ENCODE data around the gene AHDC1. TPM values are rescaled to one million over a fixed set of nuclear protein-coding genes. Genes with fewer than 3 reads are reported as not detected.
A peak's percentile ranks its signal among the peaks of the same experiment; 100 is the strongest.

Gene AHDC1
- total RNA-seq, 1 experiment from 2014 or later, result 49.0 TPM

DNA sequence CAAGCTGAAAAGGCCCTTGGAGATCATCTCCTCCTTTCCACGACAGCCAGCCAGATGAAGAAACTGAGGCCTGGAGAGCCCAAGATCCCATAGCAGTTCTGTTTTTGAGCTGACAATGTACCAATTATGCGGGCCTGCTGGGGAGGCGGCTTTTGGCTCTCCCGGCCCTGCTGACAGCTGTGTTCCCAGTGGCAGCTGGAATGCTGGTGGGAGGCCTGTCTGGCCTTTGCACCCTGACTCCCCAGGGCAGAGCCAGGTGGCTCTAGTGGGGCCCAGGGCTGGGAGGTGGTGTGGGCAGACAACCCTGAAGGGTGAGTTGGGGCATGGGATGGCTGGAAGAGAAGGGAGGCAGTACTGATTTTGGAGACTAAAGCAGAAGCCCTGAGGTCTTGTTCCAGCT lies 83.3 kb downstream of the AHDC1 start:
- TF ChIP-seq ZBTB21 (CRISPR knock-in tag; IDR thresholded peaks at IDR 0.05; ENCODE audit: borderline replicate concordance) (no peak), GABPB1 (CRISPR knock-in tag; IDR thresholded peaks at IDR 0.05) (0 out of 2 replicates have a peak, but pooled peaks have one; percentile 11)
- Mint-ChIP-seq H3K9me3 (no peaks in the 10 kb centered on the region), H3K4me3 (no peak overlapping the region), H3K27me3 (ENCODE audit: low read depth) (no peaks in the 10 kb centered on the region), H3K4me1 (peaks cover 60% of the 10 kb centered on the region), H3K27ac (no peak overlapping the region), H3K36me3 (no peaks in the 10 kb centered on the region)
- DNase-seq (ENCODE audit: low spot score), result no peak
- ATAC-seq, result no peak
- CTCF ChIA-PET, result interaction anchor here (0.6 to 2.5 kb wide), 8 partner anchors 26 to 205 kb away, joined by 3 to 8 read pairs (median 4); partner anchors contain the start of gene FAM76A
- POLR2A ChIA-PET, result no interaction called here

GRCh38 chr1:27519331-27520258 lies 84.3 kb downstream of the AHDC1 start:
- POLR2A ChIA-PET, result interaction anchor here (0.6 to 0.9 kb wide), 2 partner anchors 20 to 154 kb away, joined by 4 read pairs; no protein-coding TSS in a partner anchor
- DNase-seq (ENCODE audit: low spot score), result no peak
- 0 out of 2 replicates have a peak, but pooled peaks have one; percentile 7 for ATAC-seq

DNA sequence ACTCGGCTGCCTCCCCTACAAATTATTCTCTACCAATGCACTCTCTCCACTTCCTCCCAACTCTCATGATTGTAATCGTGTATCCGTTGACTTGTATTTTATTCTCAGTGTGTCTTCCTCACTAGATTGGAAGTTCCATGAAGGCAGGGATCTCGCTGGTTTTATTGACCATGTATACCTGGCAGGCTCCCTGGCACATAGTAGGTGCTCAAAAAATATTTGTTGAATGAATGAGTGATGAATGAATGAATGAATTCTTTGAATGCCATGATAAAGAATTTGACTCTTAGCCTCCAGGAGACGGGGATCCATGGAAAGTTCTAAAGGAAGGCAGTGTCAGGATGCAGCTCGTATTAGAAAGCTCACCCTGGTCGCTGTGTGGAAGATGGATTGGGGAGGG lies 85.1 kb downstream of the AHDC1 start:
- Mint-ChIP-seq H3K4me3 (no peak overlapping the region), H3K9me3 (no peaks in the 10 kb centered on the region), H3K36me3 (no peaks in the 10 kb centered on the region), H3K27ac (no peak overlapping the region), H3K27me3 (ENCODE audit: low read depth) (no peaks in the 10 kb centered on the region), H3K4me1 (peaks cover 46% of the 10 kb centered on the region)
- ChIA-PET POLR2A (interaction anchor here (0.9 kb wide), 1 partner anchor 153 kb away, joined by 4 read pairs; no protein-coding TSS in a partner anchor), CTCF (interaction anchor here (0.8 to 2.5 kb wide), 8 partner anchors 16 to 113 kb away, joined by 3 to 9 read pairs (median 4); no protein-coding TSS in a partner anchor)
- no peak for ATAC-seq
- DNase-seq (ENCODE audit: low spot score), result no peak
- no peak for TF ChIP-seq ZNF396 (CRISPR knock-in tag; IDR thresholded peaks at IDR 0.05; ENCODE audit: borderline replicate concordance)
- TF ChIP-seq, protein P1, sequence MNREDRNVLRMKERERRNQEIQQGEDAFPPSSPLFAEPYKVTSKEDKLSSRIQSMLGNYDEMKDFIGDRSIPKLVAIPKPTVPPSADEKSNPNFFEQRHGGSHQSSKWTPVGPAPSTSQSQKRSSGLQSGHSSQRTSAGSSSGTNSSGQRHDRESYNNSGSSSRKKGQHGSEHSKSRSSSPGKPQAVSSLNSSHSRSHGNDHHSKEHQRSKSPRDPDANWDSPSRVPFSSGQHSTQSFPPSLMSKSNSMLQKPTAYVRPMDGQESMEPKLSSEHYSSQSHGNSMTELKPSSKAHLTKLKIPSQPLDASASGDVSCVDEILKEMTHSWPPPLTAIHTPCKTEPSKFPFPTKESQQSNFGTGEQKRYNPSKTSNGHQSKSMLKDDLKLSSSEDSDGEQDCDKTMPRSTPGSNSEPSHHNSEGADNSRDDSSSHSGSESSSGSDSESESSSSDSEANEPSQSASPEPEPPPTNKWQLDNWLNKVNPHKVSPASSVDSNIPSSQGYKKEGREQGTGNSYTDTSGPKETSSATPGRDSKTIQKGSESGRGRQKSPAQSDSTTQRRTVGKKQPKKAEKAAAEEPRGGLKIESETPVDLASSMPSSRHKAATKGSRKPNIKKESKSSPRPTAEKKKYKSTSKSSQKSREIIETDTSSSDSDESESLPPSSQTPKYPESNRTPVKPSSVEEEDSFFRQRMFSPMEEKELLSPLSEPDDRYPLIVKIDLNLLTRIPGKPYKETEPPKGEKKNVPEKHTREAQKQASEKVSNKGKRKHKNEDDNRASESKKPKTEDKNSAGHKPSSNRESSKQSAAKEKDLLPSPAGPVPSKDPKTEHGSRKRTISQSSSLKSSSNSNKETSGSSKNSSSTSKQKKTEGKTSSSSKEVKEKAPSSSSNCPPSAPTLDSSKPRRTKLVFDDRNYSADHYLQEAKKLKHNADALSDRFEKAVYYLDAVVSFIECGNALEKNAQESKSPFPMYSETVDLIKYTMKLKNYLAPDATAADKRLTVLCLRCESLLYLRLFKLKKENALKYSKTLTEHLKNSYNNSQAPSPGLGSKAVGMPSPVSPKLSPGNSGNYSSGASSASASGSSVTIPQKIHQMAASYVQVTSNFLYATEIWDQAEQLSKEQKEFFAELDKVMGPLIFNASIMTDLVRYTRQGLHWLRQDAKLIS (CRISPR knock-in tag; IDR thresholded peaks at IDR 0.05; ENCODE audit: borderline replicate concordance), result no peak

More at GRCh38 chr1:27519331-27520258, 84.3 kb downstream of the AHDC1 start:
- Mint-ChIP-seq H3K4me3 (no peak overlapping the region), H3K36me3 (no peaks in the 10 kb centered on the region), H3K27me3 (ENCODE audit: low read depth) (no peaks in the 10 kb centered on the region), H3K9me3 (no peaks in the 10 kb centered on the region), H3K4me1 (peaks cover 53% of the 10 kb centered on the region), H3K27ac (no peak overlapping the region)
- CTCF ChIA-PET, result interaction anchor here (0.7 to 2.5 kb wide), 14 partner anchors 14 to 522 kb away, joined by 3 to 9 read pairs (median 4); partner anchors contain the start of gene FAM76A
- no peak for TF ChIP-seq OVOL2 (CRISPR knock-in tag; IDR thresholded peaks at IDR 0.05; ENCODE audit: borderline replicate concordance)
- TF ChIP-seq, protein P2, sequence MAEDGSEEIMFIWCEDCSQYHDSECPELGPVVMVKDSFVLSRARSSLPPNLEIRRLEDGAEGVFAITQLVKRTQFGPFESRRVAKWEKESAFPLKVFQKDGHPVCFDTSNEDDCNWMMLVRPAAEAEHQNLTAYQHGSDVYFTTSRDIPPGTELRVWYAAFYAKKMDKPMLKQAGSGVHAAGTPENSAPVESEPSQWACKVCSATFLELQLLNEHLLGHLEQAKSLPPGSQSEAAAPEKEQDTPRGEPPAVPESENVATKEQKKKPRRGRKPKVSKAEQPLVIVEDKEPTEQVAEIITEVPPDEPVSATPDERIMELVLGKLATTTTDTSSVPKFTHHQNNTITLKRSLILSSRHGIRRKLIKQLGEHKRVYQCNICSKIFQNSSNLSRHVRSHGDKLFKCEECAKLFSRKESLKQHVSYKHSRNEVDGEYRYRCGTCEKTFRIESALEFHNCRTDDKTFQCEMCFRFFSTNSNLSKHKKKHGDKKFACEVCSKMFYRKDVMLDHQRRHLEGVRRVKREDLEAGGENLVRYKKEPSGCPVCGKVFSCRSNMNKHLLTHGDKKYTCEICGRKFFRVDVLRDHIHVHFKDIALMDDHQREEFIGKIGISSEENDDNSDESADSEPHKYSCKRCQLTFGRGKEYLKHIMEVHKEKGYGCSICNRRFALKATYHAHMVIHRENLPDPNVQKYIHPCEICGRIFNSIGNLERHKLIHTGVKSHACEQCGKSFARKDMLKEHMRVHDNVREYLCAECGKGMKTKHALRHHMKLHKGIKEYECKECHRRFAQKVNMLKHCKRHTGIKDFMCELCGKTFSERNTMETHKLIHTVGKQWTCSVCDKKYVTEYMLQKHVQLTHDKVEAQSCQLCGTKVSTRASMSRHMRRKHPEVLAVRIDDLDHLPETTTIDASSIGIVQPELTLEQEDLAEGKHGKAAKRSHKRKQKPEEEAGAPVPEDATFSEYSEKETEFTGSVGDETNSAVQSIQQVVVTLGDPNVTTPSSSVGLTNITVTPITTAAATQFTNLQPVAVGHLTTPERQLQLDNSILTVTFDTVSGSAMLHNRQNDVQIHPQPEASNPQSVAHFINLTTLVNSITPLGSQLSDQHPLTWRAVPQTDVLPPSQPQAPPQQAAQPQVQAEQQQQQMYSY (CRISPR knock-in tag; IDR thresholded peaks at IDR 0.05), result peak; percentile 40; the same call in 1 of the 2 replicates

Data from WTC11 (cell line).